GM23248 (cell line): Measurements from ENCODE around the gene SUN5. TPM values are rescaled to one million over a fixed set of nuclear protein-coding genes. Genes with fewer than 3 reads are reported as not detected.
A peak's percentile ranks its signal among the peaks of the same experiment; 100 is the strongest.

Source experiments
- DNase-seq: peaks from one replicate; pipeline ENCODE4 v3.0.0-alpha.2; 2015
- H2AFZ ChIP-seq: fragments of 200-600 bp; sonication (generic); 2 replicates; pipeline ENCODE4 v1.6.1; 2016; ENCODE audit warnings: antibody characterized with exemption
- H3F3A ChIP-seq: fragments of 200-600 bp; sonication (generic); 2 replicates; pipeline ENCODE4 v1.6.1; 2016; ENCODE audit warnings: mild to moderate bottlenecking, antibody characterized with exemption, mixed run types; ENCODE audit not compliant: insufficient read depth
- H3K27ac ChIP-seq: fragments of 200-600 bp; sonication (generic); 2 replicates; pipeline ENCODE4 v1.5.1; 2016; ENCODE audit warnings: mild to moderate bottlenecking
- H3K27me3 ChIP-seq: fragments of 200-600 bp; sonication (generic); replicated peaks from 2 replicates; pipeline ENCODE4 v1.6.1; 2016; ENCODE audit warnings: mild to moderate bottlenecking; ENCODE audit not compliant: insufficient read depth
- H3K36me3 ChIP-seq: fragments of 200-600 bp; sonication (generic); 2 replicates; pipeline ENCODE4 v1.6.1; 2016; ENCODE audit warnings: low read depth, mild to moderate bottlenecking
- H3K4me1 ChIP-seq: fragments of 200-600 bp; sonication (generic); 2 replicates; pipeline ENCODE4 v1.6.1; 2016; ENCODE audit warnings: mild to moderate bottlenecking; ENCODE audit not compliant: insufficient read depth
- H3K4me2 ChIP-seq: fragments of 200-600 bp; sonication (generic); one replicate; pipeline ENCODE4 v1.6.1; 2016; ENCODE audit warnings: mild to moderate bottlenecking; ENCODE audit not compliant: unreplicated experiment
- H3K4me3 ChIP-seq: fragments of 200-600 bp; sonication (generic); 2 replicates; pipeline ENCODE4 v1.5.1; 2016; ENCODE audit warnings: mild to moderate bottlenecking
- H3K79me2 ChIP-seq: fragments of 200-600 bp; sonication (generic); 2 replicates; pipeline ENCODE4 v1.6.1; 2016; ENCODE audit warnings: mild to moderate bottlenecking; ENCODE audit not compliant: insufficient read depth
- H3K9ac ChIP-seq: fragments of 200-600 bp; sonication (generic); 2 replicates; pipeline ENCODE4 v1.6.1; 2016; ENCODE audit warnings: mild to moderate bottlenecking
- H3K9me2 ChIP-seq: fragments of 200-600 bp; sonication (generic); 2 replicates; pipeline ENCODE4 v1.6.1; 2016; ENCODE audit warnings: mixed run types, mild to moderate bottlenecking, moderate library complexity; ENCODE audit not compliant: insufficient read depth
- H3K9me3 ChIP-seq: fragments of 200-600 bp; sonication (generic); one replicate; pipeline ENCODE4 v1.6.1; 2017; ENCODE audit warnings: low read depth
- H4K20me1 ChIP-seq: fragments of 200-600 bp; sonication (generic); 2 replicates; pipeline ENCODE4 v1.6.0; 2016; ENCODE audit not compliant: insufficient read depth
- EZH2 ChIP-seq: fragments of 200-600 bp; sonication (generic); IDR thresholded peaks from 2 replicates; pipeline ENCODE4 v1.6.1; 2018; ENCODE audit warnings: antibody characterized with exemption, mild to moderate bottlenecking; ENCODE audit not compliant: insufficient read depth, poor library complexity, severe bottlenecking
- EZH2phosphoT487 ChIP-seq: fragments of 200-600 bp; sonication (generic); IDR thresholded peaks from 2 replicates; pipeline ENCODE4 v1.6.1; 2018; ENCODE audit warnings: antibody characterized with exemption, moderate library complexity, mild to moderate bottlenecking, low read depth; ENCODE audit not compliant: insufficient read depth
- WGBS, 2 experiments: methylation state at CpG; one replicate each; pipeline ENCODE4 v1.1.6; 2015 to 2017; ENCODE audit warnings: low lambda C conversion rate in 2 of 2, low coverage in 1 of 2; ENCODE audit errors: missing lambda C conversion rate in 2 of 2; 5-methylcytosine and 5-hydroxymethylcytosine counted together
- in situ Hi-C: fragments of 300-500 bp; cut with MboI; formaldehyde crosslinking; loops from 2 replicates; pipeline ENCODE4 v1.15.0; 2020
- polyA plus RNA-seq: library from polyadenylated mRNA; unstranded; fragments of >200 nt; fragmentation: Nextera tagmentation; extraction: Ambion mirVana; gene quantifications from 2 replicates; pipeline ENCODE4 v1.2.1, GENCODE V29; 2016
- total RNA-seq: library from RNA; depleted of rRNA; stranded (reverse); fragments of >200 nt; shearing (Covaris generic); gene quantifications from 2 replicates; pipeline ENCODE4 v1.2.3, GENCODE V29; 2014

SUN5 gene
- total and polyA plus RNA-seq, 2 experiments from 2014 or later = not detected

DNA sequence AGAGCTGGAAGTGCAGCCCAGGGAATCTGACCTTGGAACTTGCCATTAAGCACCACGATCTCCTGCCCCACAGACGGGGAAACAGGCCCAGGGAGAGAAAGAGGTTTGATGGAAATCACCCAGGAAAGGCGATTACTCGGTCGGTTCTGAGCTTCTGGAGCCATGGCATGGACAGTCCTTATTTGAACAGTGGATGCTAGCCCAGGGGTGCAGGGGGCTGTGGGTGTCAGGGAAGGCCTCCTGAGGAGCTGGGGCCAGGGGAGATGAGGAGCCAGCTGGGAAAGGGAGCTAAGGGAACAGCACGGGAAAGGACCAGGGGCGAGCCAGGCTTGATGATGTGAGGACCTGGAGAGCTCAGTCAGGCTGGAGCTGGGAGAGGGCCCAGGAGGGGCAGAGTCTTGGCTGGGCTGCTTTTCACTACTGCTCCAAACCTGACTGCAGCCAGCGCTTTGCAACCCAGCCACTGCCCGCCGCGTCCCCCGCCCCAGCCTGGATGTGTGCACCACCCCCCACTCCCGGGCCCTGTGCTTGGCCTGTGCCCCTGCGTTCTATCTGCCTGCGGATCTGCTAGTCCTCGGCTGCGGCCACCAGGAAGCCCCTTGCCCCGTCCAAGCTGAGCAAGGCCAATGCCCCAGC is 17.8 kb downstream of the SUN5 start:
- H3K9me3 ChIP-seq = no peaks in the 10 kb centered on the region
- no peaks in the 10 kb centered on the region for H3K9me2 ChIP-seq
- H3K27me3 ChIP-seq = peaks cover 12% of the 10 kb centered on the region; the same call in 1 of the 2 replicates
- no peak overlapping the region for H3K27ac ChIP-seq
- 22 to 26% methylated on average over 14 to 18 of the region's 18 CpGs for WGBS, 2 experiments
- H3F3A ChIP-seq = no peaks in the 10 kb centered on the region
- TF ChIP-seq EZH2 = no peak
- no peak for TF ChIP-seq EZH2phosphoT487
- no peaks in the 10 kb centered on the region for H3K36me3 ChIP-seq
- in situ Hi-C loops = no loop called here
- H3K4me2 ChIP-seq = no peak overlapping the region
- H3K79me2 ChIP-seq = no peaks in the 10 kb centered on the region
- DNase-seq = no peak
- no peaks in the 10 kb centered on the region for H4K20me1 ChIP-seq
- no peak overlapping the region for H2AFZ ChIP-seq
- no peak overlapping the region for H3K9ac ChIP-seq
- no peaks in the 10 kb centered on the region for H3K4me1 ChIP-seq
- H3K4me3 ChIP-seq = no peak overlapping the region

DNA sequence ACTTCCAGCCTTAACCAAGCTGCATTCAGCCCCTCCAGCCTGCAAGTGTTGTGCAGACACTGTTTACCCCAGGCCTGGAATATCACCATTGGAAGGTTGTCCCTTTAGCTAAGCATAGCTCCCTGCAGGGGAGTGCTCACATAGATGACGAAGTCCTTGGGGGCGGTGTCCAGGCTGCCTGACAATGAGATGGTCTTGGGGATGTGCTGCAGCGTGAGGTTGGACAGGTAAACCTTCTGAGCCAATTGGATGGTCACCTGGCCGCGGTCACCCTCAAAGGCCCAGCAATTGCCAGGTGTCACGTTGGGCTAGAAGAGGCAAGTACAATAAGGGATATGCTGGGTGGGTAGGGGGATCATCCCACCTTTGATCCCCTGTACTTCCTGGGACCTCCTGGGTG is 18.6 kb downstream of the SUN5 start:
- H4K20me1 ChIP-seq = no peaks in the 10 kb centered on the region
- peaks cover 4% of the 10 kb centered on the region; the same call in 1 of the 2 replicates for H3K27me3 ChIP-seq
- 58 to 69% methylated on average over 5 to 6 of the region's 6 CpGs for WGBS, 2 experiments
- H3K4me3 ChIP-seq = no peak overlapping the region
- no peak for TF ChIP-seq EZH2
- TF ChIP-seq EZH2phosphoT487 = no peak
- in situ Hi-C loops = no loop called here
- no peaks in the 10 kb centered on the region for H3K79me2 ChIP-seq
- no peaks in the 10 kb centered on the region for H3K36me3 ChIP-seq
- no peaks in the 10 kb centered on the region for H3K4me1 ChIP-seq
- no peak overlapping the region for H3K4me2 ChIP-seq
- no peaks in the 10 kb centered on the region for H3F3A ChIP-seq
- no peaks in the 10 kb centered on the region for H3K9me3 ChIP-seq
- H3K9me2 ChIP-seq = no peaks in the 10 kb centered on the region
- no peak overlapping the region for H2AFZ ChIP-seq
- no peak for DNase-seq
- no peak overlapping the region for H3K9ac ChIP-seq
- no peak overlapping the region for H3K27ac ChIP-seq

DNA sequence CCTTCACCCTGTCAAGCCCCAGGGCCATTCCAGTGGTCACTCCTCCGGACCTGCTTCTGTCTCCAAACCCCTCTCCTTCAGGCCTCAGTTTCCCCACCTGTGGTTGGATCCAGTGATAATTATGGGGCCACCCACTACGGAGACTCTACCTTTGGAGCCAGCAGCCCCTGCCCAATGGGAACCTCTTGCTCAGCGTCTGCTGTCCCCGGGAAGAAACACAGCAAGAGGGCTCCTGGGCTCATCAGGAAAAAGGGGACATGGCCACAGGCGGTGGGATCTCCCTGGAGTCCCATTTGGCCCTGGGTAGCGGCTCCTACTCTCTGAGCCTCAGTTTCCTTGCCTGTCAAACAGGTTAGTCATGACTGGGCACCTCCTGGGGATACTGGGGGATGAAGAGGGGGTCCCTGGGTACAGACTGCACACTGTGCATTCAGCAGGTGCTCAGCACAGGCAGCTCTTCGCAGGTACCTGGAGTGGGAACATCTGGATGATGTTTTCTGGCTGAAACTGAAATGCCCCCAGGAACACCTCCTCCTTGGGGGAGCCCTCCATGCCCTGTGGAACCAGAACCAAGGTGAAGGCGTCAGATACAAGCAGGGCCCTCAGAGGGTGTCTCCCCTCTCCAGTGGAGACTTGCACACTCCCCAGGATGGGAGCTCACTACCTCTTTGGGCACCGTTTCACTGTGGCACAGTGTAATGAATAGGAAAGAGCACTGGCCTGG is 19.4 kb downstream of the SUN5 start:
- in situ Hi-C loops = no loop called here
- Histone ChIP-seq H3K79me2 (no peaks in the 10 kb centered on the region), H3K4me1 (no peaks in the 10 kb centered on the region), H3K27me3 (no peaks in the 10 kb centered on the region; the same call in 1 of the 2 replicates), H3K4me3 (no peak overlapping the region), H3K9me2 (no peaks in the 10 kb centered on the region), H4K20me1 (no peaks in the 10 kb centered on the region), H3K4me2 (no peak overlapping the region), H3K9ac (no peak overlapping the region), H3K36me3 (no peaks in the 10 kb centered on the region), H3K9me3 (no peaks in the 10 kb centered on the region), H3K27ac (no peak overlapping the region), H3F3A (no peaks in the 10 kb centered on the region), H2AFZ (no peak overlapping the region)
- TF ChIP-seq EZH2phosphoT487 = no peak
- 31 to 37% methylated on average over 9 of the region's 9 CpGs for WGBS, 2 experiments
- DNase-seq = no peak

DNA sequence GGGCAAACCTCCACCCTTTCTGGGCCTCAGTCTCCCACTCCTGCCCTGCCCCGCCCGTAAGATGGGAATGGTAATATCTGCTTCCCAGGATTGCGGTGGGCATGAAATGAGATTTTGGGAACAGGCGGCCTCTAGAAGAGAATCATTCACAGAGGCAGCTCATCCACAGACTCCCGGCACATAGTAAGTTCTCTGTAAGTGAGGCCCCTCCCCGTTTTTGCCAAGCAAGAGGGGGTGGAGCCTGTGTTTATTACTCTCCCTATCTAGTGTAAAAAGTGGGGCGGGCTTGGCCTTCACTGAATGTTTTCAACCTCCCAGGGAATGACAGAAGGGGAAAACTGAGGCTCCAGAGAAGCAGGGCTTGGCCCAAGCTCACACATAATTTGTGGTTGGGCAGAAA is 20.0 kb downstream of the SUN5 start:
- Histone ChIP-seq H3K27ac (no peak overlapping the region), H2AFZ (no peak overlapping the region), H3K4me2 (no peak overlapping the region), H3K9ac (no peak overlapping the region), H3K36me3 (no peaks in the 10 kb centered on the region), H3F3A (no peaks in the 10 kb centered on the region), H4K20me1 (no peaks in the 10 kb centered on the region), H3K4me3 (no peak overlapping the region), H3K9me2 (no peaks in the 10 kb centered on the region), H3K79me2 (no peaks in the 10 kb centered on the region), H3K4me1 (no peaks in the 10 kb centered on the region), H3K9me3 (no peaks in the 10 kb centered on the region), H3K27me3 (no peaks in the 10 kb centered on the region; the same call in 1 of the 2 replicates)
- in situ Hi-C loops = no loop called here
- no peak for TF ChIP-seq EZH2
- TF ChIP-seq EZH2phosphoT487 = no peak
- DNase-seq = peak; percentile 18
- WGBS, 2 experiments = 45 to 46% methylated on average over 7 of the region's 7 CpGs
